B cell (primary cell): ENCODE data around the gene NPAS2. TPM values are rescaled to one million over a fixed set of nuclear protein-coding genes. Genes with fewer than 3 reads are reported as not detected.

Source experiments
- ATAC-seq: fragments of 200-7000 bp; cut with Tn5 transposase; one replicate; pipeline ENCODE4 v1.10.0; 2021; ENCODE audit warnings: low read depth, mild to moderate bottlenecking, moderate number of reproducible peaks, moderate library complexity
- CTCF ChIA-PET: fragments of 350-600 bp; sonication (Branson Sonifier 250); formaldehyde crosslinking; loops from one replicate; lab custom pipeline; 2021; ENCODE audit warnings: antibody characterized with exemption, inconsistent platforms; lab: Charles Lee
- POLR2A ChIA-PET: fragments of 350-600 bp; sonication (Branson Sonifier 250); formaldehyde crosslinking; loops from one replicate; lab custom pipeline; 2021; ENCODE audit warnings: antibody characterized with exemption; lab: Charles Lee
- DNase-seq: peaks from one replicate; pipeline ENCODE4 v3.0.0; 2013
- H2AFZ ChIP-seq: 2 replicates; pipeline ENCODE4 v1.6.1; 2012; ENCODE audit warnings: mild to moderate bottlenecking, low read depth, low read length; ENCODE audit not compliant: insufficient read depth, poor library complexity, severe bottlenecking
- H3K27ac ChIP-seq, 2 donors: 1 replicate in 1 of 2; 2 replicates in 1 of 2; pipeline ENCODE4 v1.5.1; 2012 to 2013; ENCODE audit warnings: low read length in 2 of 2, mild to moderate bottlenecking in 2 of 2, moderate library complexity in 1 of 2
- H3K27me3 ChIP-seq, 4 experiments: fragments of 200-600 bp in 1 of 4; sonication (generic) in 1 of 4; replicated peaks in 1 of 4; 1 replicate in 2 of 4; 2 replicates in 2 of 4; pipeline versions ENCODE4 v1.6.1 to v1.7.0; 2013 to 2016; ENCODE audit warnings: low read length in 3 of 4, mild to moderate bottlenecking in 2 of 4, mixed read lengths in 1 of 4, moderate library complexity in 1 of 4; ENCODE audit not compliant: insufficient read depth in 4 of 4, control insufficient read depth in 3 of 4; ENCODE audit errors: control extremely low read depth in 1 of 4
- H3K36me3 ChIP-seq, 2 experiments: replicated peaks in 1 of 2; 1 replicate in 1 of 2; 2 replicates in 1 of 2; pipeline versions ENCODE4 v1.6.1 to v1.7.1; 2013; ENCODE audit warnings: low read length in 1 of 2; ENCODE audit not compliant: insufficient read depth in 2 of 2, control insufficient read depth in 1 of 2; ENCODE audit errors: control extremely low read depth in 1 of 2, extremely low read depth in 1 of 2
- H3K4me1 ChIP-seq, 2 donors: fragments of 200-600 bp in 1 of 2; sonication (generic) in 1 of 2; 1 replicate in 1 of 2; 2 replicates in 1 of 2; pipeline versions ENCODE4 v1.5.1 to v1.6.1; 2013 to 2017; ENCODE audit warnings: low read length in 2 of 2; ENCODE audit not compliant: control insufficient read depth in 2 of 2, insufficient read depth in 2 of 2
- H3K4me2 ChIP-seq: replicated peaks from 2 replicates; pipeline ENCODE3; 2012; ENCODE audit warnings: mild to moderate bottlenecking, low read depth, low read length; ENCODE audit not compliant: poor library complexity, severe bottlenecking
- H3K4me3 ChIP-seq, 5 experiments: fragments of 200-600 bp in 1 of 5; sonication (generic) in 1 of 5; 1 replicate in 3 of 5; 2 replicates in 2 of 5; pipeline versions ENCODE4 v1.5.1 to v1.7.0; 2011 to 2016; ENCODE audit warnings: low read length in 4 of 5, mild to moderate bottlenecking in 4 of 5, low read depth in 2 of 5, control low read depth in 1 of 5, moderate library complexity in 1 of 5; ENCODE audit not compliant: insufficient read depth in 1 of 5; ENCODE audit errors: control extremely low read depth in 1 of 5, extremely low read depth in 1 of 5
- H3K79me2 ChIP-seq: fragments of 200-600 bp; sonication (generic); one replicate; pipeline ENCODE4 v1.6.0; 2016; ENCODE audit warnings: low read length; ENCODE audit not compliant: control insufficient read depth, insufficient read depth
- H3K9ac ChIP-seq: fragments of 200-600 bp; sonication (generic); 2 replicates; pipeline ENCODE4 v1.6.1; 2017; ENCODE audit warnings: mild to moderate bottlenecking, low read length, moderate library complexity
- H3K9me3 ChIP-seq, 3 donors: one replicate each; pipeline versions ENCODE4 v1.6.1 to v1.7.1; 2013; ENCODE audit warnings: low read length in 2 of 3; ENCODE audit not compliant: control insufficient read depth in 2 of 3, insufficient read depth in 1 of 3; ENCODE audit errors: control extremely low read depth in 1 of 3
- H4K20me1 ChIP-seq: 2 replicates; pipeline ENCODE4 v1.6.0; 2012; ENCODE audit warnings: mild to moderate bottlenecking, low read length; ENCODE audit not compliant: insufficient read depth, control insufficient read depth, poor library complexity, severe bottlenecking
- H3K27ac Mint-ChIP-seq: one replicate; pipeline ENCODE4 v1.8.0; 2021; ENCODE audit warnings: mixed read lengths
- H3K27me3 Mint-ChIP-seq: one replicate; pipeline ENCODE4 v1.8.0; 2021; ENCODE audit warnings: mixed read lengths
- H3K4me1 Mint-ChIP-seq: one replicate; pipeline ENCODE4 v1.8.0; 2021; ENCODE audit warnings: mixed read lengths
- H3K4me3 Mint-ChIP-seq: one replicate; pipeline ENCODE4 v1.8.0; 2021; ENCODE audit warnings: mixed read lengths
- H3K9me3 Mint-ChIP-seq: one replicate; pipeline ENCODE4 v1.8.0; 2022; ENCODE audit warnings: mixed read lengths; ENCODE audit not compliant: insufficient read depth
- EZH2 ChIP-seq: IDR thresholded peaks from 2 replicates; pipeline ENCODE4 v1.6.1; 2012; ENCODE audit warnings: borderline replicate concordance, low read depth, mild to moderate bottlenecking, moderate library complexity, low read length; ENCODE audit not compliant: insufficient read depth, poor library complexity, severe bottlenecking
- WGBS: methylation state at CpG from one replicate; pipeline ENCODE4 v1.1.5; 2013; ENCODE audit warnings: missing lambda C conversion rate; ENCODE audit not compliant: insufficient coverage; 5-methylcytosine and 5-hydroxymethylcytosine counted together
- intact Hi-C: fragments of 100-400 bp; cut with micrococcal nuclease; formaldehyde crosslinking; loops from one replicate; pipeline ENCODE4 v1.10.0; 2022
- polyA plus RNA-seq: library from polyadenylated mRNA; depleted of rRNA; stranded (reverse); fragments of >200 nt; gene quantifications from 2 replicates; pipeline ENCODE4 v1.2.3, GENCODE V29; 2012
- total RNA-seq, 2 donors: library from RNA; stranded (reverse); fragments of 120-200 nt in 1 of 2; gene quantifications; 1 replicate in 1 of 2; 2 replicates in 1 of 2; pipeline versions ENCODE4 v1.2.3 to v1.2.4, GENCODE V29; 2013 to 2022
- TF ChIP-seq, protein P1 (sequence below): fragments of 200-600 bp; IDR thresholded peaks from one replicate; pipeline ENCODE4 v1.8.0; 2022; ENCODE audit warnings: antibody characterized with exemption, mild to moderate bottlenecking

The NPAS2 gene
- total and polyA plus RNA-seq, 2 donors (not counting 1 experiment from before 2014, with no cell fraction given): not detected

DNA sequence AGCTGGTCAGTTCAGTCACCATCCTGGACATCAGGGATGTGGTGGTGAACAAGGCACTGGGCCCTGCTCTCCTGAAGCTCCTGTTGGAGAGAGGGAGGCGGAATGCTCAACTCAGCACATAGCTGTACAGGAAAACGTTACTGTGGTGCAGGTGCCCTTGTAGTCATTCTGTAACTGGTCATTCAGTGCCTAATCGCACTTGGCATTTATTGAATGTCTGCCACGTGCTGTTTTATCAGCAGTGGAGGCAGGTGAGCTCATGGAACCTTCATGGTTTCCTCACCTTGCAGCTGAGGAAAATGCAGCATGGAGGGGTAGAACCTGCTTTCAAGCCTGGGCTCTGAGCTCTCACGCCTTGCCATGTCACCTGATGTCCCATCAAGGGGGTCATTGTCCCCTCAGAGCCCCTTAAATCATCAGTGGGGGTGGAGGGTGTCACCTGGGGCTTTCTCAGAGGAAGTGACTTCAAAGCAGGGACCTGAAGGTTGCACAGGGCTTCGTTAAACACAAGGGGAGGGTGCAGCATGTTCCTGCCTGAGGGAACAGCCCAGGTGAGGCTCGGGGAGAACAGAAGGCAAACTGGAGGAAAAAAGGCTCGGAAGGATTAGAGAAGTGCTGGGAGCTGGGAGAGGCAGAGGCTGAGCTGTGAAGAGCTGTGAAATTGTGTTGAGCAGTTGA lies 126.1 kb downstream of the NPAS2 start:
- POLR2A ChIA-PET: no interaction called here
- Histone ChIP-seq H4K20me1 (no peaks in the 10 kb centered on the region), H3K4me1 (no peaks in the 10 kb centered on the region), H3K27me3 (peaks cover 0 to 5% (median 2%) of the 10 kb centered on the region in 4 experiments), H3K4me2 (no peak overlapping the region), H3K9me3 (no peaks in the 10 kb centered on the region), H3K79me2 (no peaks in the 10 kb centered on the region), H3K4me3 (no peak overlapping the region), H3K9ac (no peak overlapping the region), H3K27ac (no peak overlapping the region), H2AFZ (no peak overlapping the region), H3K36me3 (no peaks in the 10 kb centered on the region)
- intact Hi-C loops: no loop called here
- no peaks in the 10 kb centered on the region for H3K4me1 Mint-ChIP-seq
- H3K27me3 Mint-ChIP-seq: peaks cover 25% of the 10 kb centered on the region
- WGBS: 78% methylated on average over 8 of the region's 8 CpGs
- no peak overlapping the region for H3K4me3 Mint-ChIP-seq
- CTCF ChIA-PET: interaction anchor here (0.6 kb wide), 1 partner anchor 176 kb away, joined by 3 read pairs; no protein-coding TSS in a partner anchor
- TF ChIP-seq, protein P1, sequence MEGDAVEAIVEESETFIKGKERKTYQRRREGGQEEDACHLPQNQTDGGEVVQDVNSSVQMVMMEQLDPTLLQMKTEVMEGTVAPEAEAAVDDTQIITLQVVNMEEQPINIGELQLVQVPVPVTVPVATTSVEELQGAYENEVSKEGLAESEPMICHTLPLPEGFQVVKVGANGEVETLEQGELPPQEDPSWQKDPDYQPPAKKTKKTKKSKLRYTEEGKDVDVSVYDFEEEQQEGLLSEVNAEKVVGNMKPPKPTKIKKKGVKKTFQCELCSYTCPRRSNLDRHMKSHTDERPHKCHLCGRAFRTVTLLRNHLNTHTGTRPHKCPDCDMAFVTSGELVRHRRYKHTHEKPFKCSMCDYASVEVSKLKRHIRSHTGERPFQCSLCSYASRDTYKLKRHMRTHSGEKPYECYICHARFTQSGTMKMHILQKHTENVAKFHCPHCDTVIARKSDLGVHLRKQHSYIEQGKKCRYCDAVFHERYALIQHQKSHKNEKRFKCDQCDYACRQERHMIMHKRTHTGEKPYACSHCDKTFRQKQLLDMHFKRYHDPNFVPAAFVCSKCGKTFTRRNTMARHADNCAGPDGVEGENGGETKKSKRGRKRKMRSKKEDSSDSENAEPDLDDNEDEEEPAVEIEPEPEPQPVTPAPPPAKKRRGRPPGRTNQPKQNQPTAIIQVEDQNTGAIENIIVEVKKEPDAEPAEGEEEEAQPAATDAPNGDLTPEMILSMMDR: no peak
- TF ChIP-seq EZH2: no peak
- H3K9me3 Mint-ChIP-seq: no peaks in the 10 kb centered on the region
- no peak overlapping the region for H3K27ac Mint-ChIP-seq
- DNase-seq (no peak), ATAC-seq (no peak)
